Regular cardiac myocyte (primary cell): Measurements from ENCODE around the gene PPP2CA. TPM values are rescaled to one million over a fixed set of nuclear protein-coding genes. Genes with fewer than 3 reads are reported as not detected.

Source experiments
- total RNA-seq: library from RNA; depleted of rRNA; stranded (reverse); fragments of >200 nt; gene quantifications from 2 replicates; pipeline ENCODE4 v1.2.3, GENCODE V29; 2014

PPP2CA gene
- 64.3 and 157 TPM in 2 replicates for total RNA-seq

GRCh38 chr5:134225780-134226440, at the start of gene PPP2CA:
Gene PPP2CA, minus strand, starts transcription at chr5:134226073. Its CDS starts 212 bp downstream, at chr5:134225861.

GRCh38 chr5:134176511-134177368, 49.1 kb downstream of the PPP2CA start, which contains the start of gene SKP1:
Gene SKP1, minus strand, starts transcription at chr5:134176950. Its CDS starts 2,928 bp downstream, at chr5:134174022.

Other genes with a start within 250 kb of the PPP2CA start
- gene VDAC1, start 221.1 kb downstream of the PPP2CA start, total RNA-seq: 462 and 530 TPM in 2 replicates
- gene TCF7, start 111.4 kb downstream of the PPP2CA start, total RNA-seq: under 0.01 and 0.38 TPM in 2 replicates
- gene SKP1, start 49.1 kb downstream of the PPP2CA start, total RNA-seq: 271 and 285 TPM in 2 replicates
- gene CDKL3, start 141.1 kb upstream of the PPP2CA start, total RNA-seq: 1.5 and 2.8 TPM in 2 replicates
- 16.1 and 31.2 TPM in 2 replicates for gene UBE2B, start 145.5 kb upstream of the PPP2CA start, total RNA-seq
- 17.5 and 49.7 TPM in 2 replicates for gene CDKN2AIPNL, start 185.8 kb upstream of the PPP2CA start, total RNA-seq